ENCODE measurements around the gene KANSL1. TPM values are rescaled to one million over a fixed set of nuclear protein-coding genes. Genes with fewer than 3 reads are reported as not detected.

KANSL1 gene
- total and polyA plus RNA-seq, 12 donors = 23.2 to 81.2 (median 58.0) TPM

- intact Hi-C loops (cut with DNase I) = no loop called here
- H3K4me3 ChIP-seq = no peak overlapping the region
- TF ChIP-seq POLR2A (IDR thresholded peaks at IDR 0.05) (no peak), CTCF (IDR thresholded peaks at IDR 0.05) (no peak)
- DNase-seq = no peak
- no peaks in the 10 kb centered on the region for H3K9me3 ChIP-seq (replicated peaks in 1 of 3)
- H3K27ac ChIP-seq = no peak overlapping the region
- peaks cover 0 to 10% of the 10 kb centered on the region in 2 donors for H3K4me1 ChIP-seq (replicated peaks in 1 of 2)
- no peaks in the 10 kb centered on the region for H3K36me3 ChIP-seq (replicated peaks in 1 of 2)
- 63 to 75% (median 71%) methylated on average over 2 of the region's 2 CpGs for WGBS, 4 donors
- no peaks in the 10 kb centered on the region for H3K27me3 ChIP-seq
Observed at GRCh38 chr17:46202424-46202823, 9.2 kb upstream of the KANSL1 start.

- Histone ChIP-seq H3K9me3 (replicated peaks in 1 of 3) (no peaks in the 10 kb centered on the region), H3K4me3 (no peak overlapping the region)
- WGBS, 4 donors = 93 to 96% (median 95%) methylated on average over 3 of the region's 3 CpGs
Observed at GRCh38 chr17:46201491-46201890, 8.3 kb upstream of the KANSL1 start.

GRCh38 chr17:46200197-46200596 lies 7.0 kb upstream of the KANSL1 start:
- Histone ChIP-seq H3K36me3 (replicated peaks in 1 of 2) (no peaks in the 10 kb centered on the region), H3K4me1 (replicated peaks in 1 of 2) (peaks cover 0 to 17% of the 10 kb centered on the region in 2 donors), H3K9me3 (replicated peaks in 1 of 3) (no peaks in the 10 kb centered on the region), H3K4me3 (no peak overlapping the region), H3K27me3 (no peaks in the 10 kb centered on the region), H3K27ac (no peak overlapping the region)
- WGBS, 4 donors = 95 to 99% (median 97%) methylated on average over 7 of the region's 7 CpGs
- intact Hi-C loops (cut with DNase I) = no loop called here
- no peak for DNase-seq
- TF ChIP-seq CTCF (IDR thresholded peaks at IDR 0.05) (no peak), POLR2A (IDR thresholded peaks at IDR 0.05) (no peak)

More at GRCh38 chr17:46201491-46201890, 8.3 kb upstream of the KANSL1 start:
- Histone ChIP-seq H3K4me1 (replicated peaks in 1 of 2) (peaks cover 0 to 10% of the 10 kb centered on the region in 2 donors), H3K36me3 (replicated peaks in 1 of 2) (no peaks in the 10 kb centered on the region), H3K27ac (no peak overlapping the region), H3K27me3 (no peaks in the 10 kb centered on the region)
- no peak for DNase-seq
- TF ChIP-seq POLR2A (IDR thresholded peaks at IDR 0.05) = no peak
- TF ChIP-seq CTCF (IDR thresholded peaks at IDR 0.05) = no peak
- intact Hi-C loops (cut with DNase I) = no loop called here

GRCh38 chr17:46199379-46199778 lies 6.2 kb upstream of the KANSL1 start:
- DNase-seq = no peak
- H3K4me1 ChIP-seq (replicated peaks in 1 of 2) = peaks cover 4 to 25% of the 10 kb centered on the region in 2 donors

More at GRCh38 chr17:46199379-46199778, 6.2 kb upstream of the KANSL1 start:
- Histone ChIP-seq H3K36me3 (replicated peaks in 1 of 2) (no peaks in the 10 kb centered on the region), H3K27me3 (no peaks in the 10 kb centered on the region), H3K9me3 (replicated peaks in 1 of 3) (no peaks in the 10 kb centered on the region), H3K27ac (no peak overlapping the region), H3K4me3 (no peak overlapping the region)
- intact Hi-C loops (cut with DNase I) = no loop called here
- TF ChIP-seq POLR2A (IDR thresholded peaks at IDR 0.05) (no peak), CTCF (IDR thresholded peaks at IDR 0.05) (no peak)
